H9 (cell line): ENCODE data around the gene OR2K2. TPM values are rescaled to one million over a fixed set of nuclear protein-coding genes. Genes with fewer than 3 reads are reported as not detected.
"Not testable (repeated sequence)": the region's sequence is repeated elsewhere in the genome, so short reads cannot be mapped to it uniquely, and the experiment has no call there.

ENCODE experiments used
- DNase-seq: peaks from one replicate; pipeline ENCODE4 v3.0.0-alpha.2; 2017
- H2AFZ ChIP-seq: one replicate; pipeline ENCODE4 v1.6.1; 2013; ENCODE audit warnings: mild to moderate bottlenecking, low read length, control low read depth, moderate library complexity
- H2AK5ac ChIP-seq: 2 replicates; pipeline ENCODE4 v1.6.1; 2013; ENCODE audit warnings: low read length, control low read depth, mixed read lengths; ENCODE audit not compliant: insufficient read length
- H2BK120ac ChIP-seq: one replicate; pipeline ENCODE4 v1.6.1; 2013; ENCODE audit warnings: low read depth, mild to moderate bottlenecking, low read length, control low read depth, inconsistent platforms; ENCODE audit not compliant: poor library complexity, severe bottlenecking
- H2BK12ac ChIP-seq: 2 replicates; pipeline ENCODE4 v1.6.1; 2013; ENCODE audit warnings: low read length, control low read depth, mixed read lengths, low read depth; ENCODE audit not compliant: insufficient read length
- H2BK15ac ChIP-seq: 2 replicates; pipeline ENCODE4 v1.6.1; 2013; ENCODE audit warnings: low read depth, low read length, control low read depth
- H2BK20ac ChIP-seq: one replicate; pipeline ENCODE4 v1.6.1; 2013; ENCODE audit warnings: low read depth, mild to moderate bottlenecking, low read length, control low read depth, inconsistent platforms; ENCODE audit not compliant: poor library complexity, severe bottlenecking
- H2BK5ac ChIP-seq: 2 replicates; pipeline ENCODE4 v1.6.1; 2013; ENCODE audit warnings: low read length, control low read depth, mixed read lengths; ENCODE audit not compliant: insufficient read length
- H3K14ac ChIP-seq: 2 replicates; pipeline ENCODE4 v1.6.1; 2013; ENCODE audit warnings: low read length, control low read depth; ENCODE audit not compliant: insufficient read depth
- H3K18ac ChIP-seq: 2 replicates; pipeline ENCODE4 v1.6.1; 2013; ENCODE audit warnings: low read depth, mild to moderate bottlenecking, mixed read lengths, low read length, control low read depth; ENCODE audit not compliant: insufficient read length
- H3K23ac ChIP-seq: 2 replicates; pipeline ENCODE4 v1.6.1; 2013; ENCODE audit warnings: low read length, control low read depth, mixed read lengths, low read depth; ENCODE audit not compliant: insufficient read length
- H3K23me2 ChIP-seq: 2 replicates; pipeline ENCODE4 v1.6.1; 2013; ENCODE audit warnings: low read depth, mild to moderate bottlenecking, mixed read lengths, low read length, control low read depth; ENCODE audit not compliant: insufficient read length, poor library complexity, severe bottlenecking
- H3K27ac ChIP-seq: 2 replicates; pipeline ENCODE4 v1.5.1; 2013; ENCODE audit warnings: low read length, control low read depth, mixed read lengths, low read depth; ENCODE audit not compliant: insufficient read length
- H3K27me3 ChIP-seq: 2 replicates; pipeline ENCODE4 v1.6.1; 2013; ENCODE audit warnings: low read length, control low read depth, inconsistent platforms; ENCODE audit not compliant: insufficient read depth
- H3K4ac ChIP-seq: 2 replicates; pipeline ENCODE4 v1.6.1; 2013; ENCODE audit warnings: low read depth, mild to moderate bottlenecking, control low read depth, inconsistent platforms, low read length, moderate library complexity
- H3K4me1 ChIP-seq: 2 replicates; pipeline ENCODE4 v1.6.1; 2013; ENCODE audit warnings: low read length, control low read depth, inconsistent platforms; ENCODE audit not compliant: insufficient read depth
- H3K4me2 ChIP-seq: 2 replicates; pipeline ENCODE4 v1.6.1; 2013; ENCODE audit warnings: low read length, control low read depth, mixed read lengths; ENCODE audit not compliant: insufficient read length, insufficient read depth
- H3K56ac ChIP-seq: 2 replicates; pipeline ENCODE4 v1.6.1; 2013; ENCODE audit warnings: low read depth, mild to moderate bottlenecking, mixed read lengths, low read length, control low read depth; ENCODE audit not compliant: insufficient read length
- H3K79me1 ChIP-seq: 2 replicates; pipeline ENCODE4 v1.6.1; 2013; ENCODE audit warnings: low read depth, mild to moderate bottlenecking, moderate library complexity, low read length, control low read depth, inconsistent platforms; ENCODE audit not compliant: insufficient read depth, poor library complexity, severe bottlenecking
- H3K79me2 ChIP-seq: 2 replicates; pipeline ENCODE4 v1.6.1; 2013; ENCODE audit warnings: low read length, control low read depth, inconsistent platforms; ENCODE audit not compliant: insufficient read depth
- H3K9ac ChIP-seq: 2 replicates; pipeline ENCODE4 v1.6.1; 2013; ENCODE audit warnings: low read length, control low read depth, mixed read lengths; ENCODE audit not compliant: insufficient read length; ENCODE audit errors: extremely low read depth
- H3K9me3 ChIP-seq: one replicate; pipeline ENCODE4 v1.6.1; 2013; ENCODE audit warnings: low read depth, low read length, inconsistent platforms; ENCODE audit not compliant: control insufficient read depth
- H3T11ph ChIP-seq: one replicate; pipeline ENCODE4 v1.6.1; 2013; ENCODE audit warnings: mild to moderate bottlenecking, low read length, control low read depth, inconsistent platforms
- H4K20me1 ChIP-seq: one replicate; pipeline ENCODE4 v1.6.1; 2013; ENCODE audit not compliant: control insufficient read depth, insufficient read length, insufficient read depth
- H4K5ac ChIP-seq: 2 replicates; pipeline ENCODE4 v1.6.1; 2013; ENCODE audit warnings: low read depth, mild to moderate bottlenecking, mixed read lengths, low read length, control low read depth; ENCODE audit not compliant: insufficient read length
- H4K8ac ChIP-seq: replicated peaks from 2 replicates; pipeline ENCODE4 v1.6.1; 2013; ENCODE audit warnings: low read length, control low read depth, mixed read lengths, low read depth; ENCODE audit not compliant: insufficient read length
- H4K91ac ChIP-seq: 2 replicates; pipeline ENCODE4 v1.6.1; 2013; ENCODE audit warnings: low read depth, mild to moderate bottlenecking, moderate library complexity, mixed read lengths, low read length, control low read depth; ENCODE audit not compliant: insufficient read length
- H3K27ac Mint-ChIP-seq, 3 experiments: 2 replicates in 2 of 3; 3 replicates in 1 of 3; pipeline ENCODE4 v1.8.0; 2020 to 2021; ENCODE audit warnings: mixed read lengths in 3 of 3, mild to moderate bottlenecking in 1 of 3, moderate library complexity in 1 of 3
- H3K27me3 Mint-ChIP-seq: 2 replicates; pipeline ENCODE4 v1.8.0; 2021; ENCODE audit warnings: low read depth, mild to moderate bottlenecking, moderate library complexity, mixed read lengths
- H3K36me3 Mint-ChIP-seq, 3 experiments: 2 replicates in 2 of 3; 3 replicates in 1 of 3; pipeline ENCODE4 v1.8.0; 2020 to 2021; ENCODE audit warnings: low read depth in 3 of 3, mixed read lengths in 3 of 3; ENCODE audit not compliant: insufficient read depth in 1 of 3
- H3K4me1 Mint-ChIP-seq, 2 experiments: 2 replicates each; pipeline ENCODE4 v1.8.0; 2020; ENCODE audit warnings: mixed read lengths in 2 of 2
- H3K4me3 Mint-ChIP-seq, 2 experiments: 2 replicates in 1 of 2; 3 replicates in 1 of 2; pipeline ENCODE4 v1.8.0; 2020 to 2021; ENCODE audit warnings: mild to moderate bottlenecking in 2 of 2, mixed read lengths in 2 of 2, moderate library complexity in 1 of 2
- H3K9me3 Mint-ChIP-seq, 2 experiments: 2 replicates in 1 of 2; 3 replicates in 1 of 2; pipeline ENCODE4 v1.8.0; 2020; ENCODE audit warnings: mild to moderate bottlenecking in 2 of 2, mixed read lengths in 2 of 2, moderate library complexity in 1 of 2
- CTCF ChIP-seq: fragments of 200-600 bp; sonication (generic); conservative IDR thresholded peaks from 3 replicates; pipeline ENCODE4 v1.8.0; 2021; ENCODE audit warnings: antibody characterized with exemption, mild to moderate bottlenecking
- WGBS: extraction: QIAGEN DNeasy Blood & Tissue Kit; methylation state at CpG from one replicate; pipeline ENCODE4 v1.1.7; 2013; ENCODE audit warnings: missing lambda C conversion rate, low lambda C conversion rate, mixed read lengths; ENCODE audit not compliant: insufficient read length; ENCODE audit errors: extremely low coverage; 5-methylcytosine and 5-hydroxymethylcytosine counted together
- total RNA-seq: library from RNA; stranded (reverse); gene quantifications from 2 replicates; pipeline ENCODE4 v1.2.1, GENCODE V29; 2021

The OR2K2 gene
- total RNA-seq, 1 experiment from 2014 or later = not detected

GRCh38 chr9:111282845-111283244 is 47.2 kb downstream of the OR2K2 start:
- H2BK20ac ChIP-seq = no peak overlapping the region
- Mint-ChIP-seq H3K36me3 (no peaks in the 10 kb centered on the region), H3K27ac (no peak overlapping the region), H3K9me3 (no peaks in the 10 kb centered on the region), H3K27me3 (peaks cover 1% of the 10 kb centered on the region; the same call in 1 of the 2 replicates), H3K4me1 (peaks cover 4 to 6% of the 10 kb centered on the region in 2 experiments; a peak in 2 of 4 replicates), H3K4me3 (no peak overlapping the region)
- no peak overlapping the region for H3K23ac ChIP-seq
- no peak overlapping the region for H3K56ac ChIP-seq
- H3K4ac ChIP-seq = no peak overlapping the region
- no peaks in the 10 kb centered on the region for H3K79me2 ChIP-seq
- no peak overlapping the region for H2AFZ ChIP-seq
- H3K9me3 ChIP-seq = no peaks in the 10 kb centered on the region
- no peak overlapping the region for H3K27ac ChIP-seq
- no peak overlapping the region for H2BK15ac ChIP-seq
- no peak overlapping the region for H2BK5ac ChIP-seq
- no peak overlapping the region for H2BK12ac ChIP-seq
- H3K14ac ChIP-seq = no peak overlapping the region
- H2AK5ac ChIP-seq = no peak overlapping the region
- no peaks in the 10 kb centered on the region for H3K23me2 ChIP-seq
- H3K79me1 ChIP-seq = no peaks in the 10 kb centered on the region
- no peak for DNase-seq
- no peaks in the 10 kb centered on the region for H3K4me1 ChIP-seq
- H4K5ac ChIP-seq = no peak overlapping the region
- no peak overlapping the region for H3K9ac ChIP-seq
- no peak overlapping the region for H3T11ph ChIP-seq
- H4K20me1 ChIP-seq = no peaks in the 10 kb centered on the region
- H2BK120ac ChIP-seq = no peak overlapping the region
- H3K18ac ChIP-seq = no peak overlapping the region
- no peak for TF ChIP-seq CTCF
- H4K91ac ChIP-seq = no peak overlapping the region
- H3K27me3 ChIP-seq = no peaks in the 10 kb centered on the region
- no peak overlapping the region for H4K8ac ChIP-seq
- no peak overlapping the region for H3K4me2 ChIP-seq
- WGBS = no CpG with 5 or more reads among the region's 2 CpGs

GRCh38 chr9:111280795-111281194 is 49.2 kb downstream of the OR2K2 start:
- H3K4me2 ChIP-seq, H3K27ac ChIP-seq, H2BK120ac ChIP-seq, H3T11ph ChIP-seq, H3K27ac Mint-ChIP-seq, H3K23me2 ChIP-seq, H3K56ac ChIP-seq, H3K79me2 ChIP-seq, H3K4ac ChIP-seq, H3K79me1 ChIP-seq, H3K18ac ChIP-seq, H3K9me3 Mint-ChIP-seq, H3K36me3 Mint-ChIP-seq, H2AFZ ChIP-seq, H4K91ac ChIP-seq, DNase-seq, H3K14ac ChIP-seq, H2BK20ac ChIP-seq, H4K5ac ChIP-seq, H4K8ac ChIP-seq, H2AK5ac ChIP-seq, H4K20me1 ChIP-seq, H3K9me3 ChIP-seq, H3K27me3 ChIP-seq, H3K4me1 ChIP-seq, H2BK5ac ChIP-seq, H3K27me3 Mint-ChIP-seq, H2BK12ac ChIP-seq, H2BK15ac ChIP-seq, H3K4me3 Mint-ChIP-seq, H3K23ac ChIP-seq, H3K9ac ChIP-seq: not testable (repeated sequence)
- WGBS = no CpG with 5 or more reads among the region's 1 CpG
- H3K4me1 Mint-ChIP-seq = peaks cover 9 to 12% of the 10 kb centered on the region in 2 experiments
